Anterior cingulate cortex (tissue), 58 donors: ENCODE results near the gene DHX35.
A peak's percentile ranks its signal among the peaks of the same experiment; 100 is the strongest.

ENCODE experiments used
- DNase-seq, 58 donors: peaks; one replicate each; lab custom pipeline; 2025; lab: John Stamatoyannopoulos, UW

Gene DHX35, protein sequence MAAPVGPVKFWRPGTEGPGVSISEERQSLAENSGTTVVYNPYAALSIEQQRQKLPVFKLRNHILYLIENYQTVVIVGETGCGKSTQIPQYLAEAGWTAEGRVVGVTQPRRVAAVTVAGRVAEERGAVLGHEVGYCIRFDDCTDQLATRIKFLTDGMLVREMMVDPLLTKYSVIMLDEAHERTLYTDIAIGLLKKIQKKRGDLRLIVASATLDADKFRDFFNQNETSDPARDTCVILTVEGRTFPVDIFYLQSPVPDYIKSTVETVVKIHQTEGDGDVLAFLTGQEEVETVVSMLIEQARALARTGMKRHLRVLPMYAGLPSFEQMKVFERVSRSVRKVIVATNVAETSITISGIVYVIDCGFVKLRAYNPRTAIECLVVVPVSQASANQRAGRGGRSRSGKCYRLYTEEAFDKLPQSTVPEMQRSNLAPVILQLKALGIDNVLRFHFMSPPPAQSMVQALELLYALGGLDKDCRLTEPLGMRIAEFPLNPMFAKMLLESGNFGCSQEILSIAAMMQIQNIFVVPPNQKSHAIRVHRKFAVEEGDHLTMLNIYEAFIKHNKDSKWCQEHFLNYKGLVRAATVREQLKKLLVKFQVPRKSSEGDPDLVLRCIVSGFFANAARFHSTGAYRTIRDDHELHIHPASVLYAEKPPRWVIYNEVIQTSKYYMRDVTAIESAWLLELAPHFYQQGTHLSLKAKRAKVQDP

DNA sequence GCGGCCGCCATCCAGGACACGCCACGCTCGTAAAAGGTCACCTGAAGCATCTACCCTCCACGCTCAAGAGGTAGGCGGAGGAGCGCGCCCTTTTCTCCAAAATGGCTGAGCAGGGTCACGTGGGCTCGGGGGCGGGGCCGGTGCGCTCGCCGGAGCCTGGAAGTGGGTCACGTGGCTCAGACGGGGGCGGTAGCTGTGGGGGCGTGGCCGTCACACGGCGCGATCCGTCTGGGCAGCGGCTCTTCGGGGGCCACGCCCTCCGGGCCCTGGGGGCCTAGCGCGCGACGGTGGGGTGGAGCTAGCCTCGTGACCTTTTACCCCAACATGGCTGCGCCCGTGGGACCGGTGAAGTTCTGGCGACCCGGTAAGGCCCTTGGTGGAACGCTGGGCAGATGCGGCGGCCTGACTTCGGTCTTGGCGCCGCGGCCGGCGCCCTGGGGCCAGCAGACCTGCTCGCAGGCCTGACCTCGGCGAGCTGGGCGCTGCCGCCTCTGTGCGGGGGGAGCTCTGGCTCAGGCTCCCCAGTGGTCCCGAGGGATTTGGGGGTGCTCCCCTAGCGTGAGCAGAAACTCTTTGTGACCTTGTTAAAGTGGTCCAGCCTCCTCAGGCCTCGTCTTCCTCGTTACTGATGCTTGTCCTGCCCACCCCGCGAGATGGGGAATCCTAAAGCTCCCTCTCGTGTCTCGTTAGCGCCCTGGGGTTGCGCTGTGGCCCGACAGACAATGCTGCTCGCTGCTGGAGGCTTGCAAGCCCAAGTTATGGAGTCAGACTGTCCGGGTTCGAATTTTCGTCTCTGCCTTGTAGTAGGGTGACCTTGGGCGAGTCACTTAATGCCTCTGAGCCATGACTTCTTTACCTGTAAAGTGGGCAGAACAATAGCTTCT lies at the start of gene DHX35:
Gene DHX35, plus strand, starts transcription at position 301 of the 884 bp plus-strand sequence. Its CDS starts 24 bp downstream, at position 325.
- peak; percentile 62 to 99 (median 96) for DNase-seq

- no peak for DNase-seq
Observed at GRCh38 chr20:38915355-38915754, 46.8 kb upstream of the DHX35 start.

DNA sequence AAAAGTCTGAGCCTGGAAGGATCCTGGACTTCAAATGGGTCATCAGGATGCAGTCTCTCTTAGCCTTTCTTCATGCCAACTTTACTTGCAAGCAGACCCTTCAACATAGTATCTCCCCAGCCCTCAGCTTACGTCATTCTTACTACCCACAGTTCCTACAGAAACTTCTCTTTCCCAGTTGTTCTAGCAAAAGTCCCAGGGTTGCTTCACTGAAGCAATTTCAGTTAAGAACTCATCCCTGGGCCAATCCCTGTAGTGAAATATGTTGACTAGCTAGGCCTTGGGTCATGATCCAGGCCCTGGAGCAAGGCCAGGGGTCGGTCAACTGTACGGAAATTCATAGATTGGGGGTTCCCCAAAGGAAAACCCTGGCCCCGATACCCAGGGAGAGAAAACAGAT lies 44.5 kb upstream of the DHX35 start:
- no peak for DNase-seq

DNA sequence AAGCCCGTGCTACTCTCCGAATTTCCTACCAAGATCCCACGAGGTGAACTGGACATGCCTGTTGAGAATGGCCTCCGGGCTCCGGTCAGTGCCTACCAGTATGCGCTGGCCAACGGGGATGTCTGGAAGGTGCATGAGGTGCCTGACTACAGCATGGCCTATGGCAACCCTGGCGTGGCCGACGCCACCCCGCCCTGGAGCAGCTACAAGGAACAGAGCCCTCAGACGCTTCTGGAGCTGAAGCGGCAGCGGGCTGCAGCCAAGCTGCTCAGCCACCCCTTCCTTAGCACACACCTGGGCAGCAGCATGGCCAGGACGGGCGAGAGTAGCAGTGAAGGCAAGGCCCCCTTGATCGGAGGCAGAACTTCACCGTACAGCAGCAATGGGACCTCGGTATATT lies 44.0 kb upstream of the DHX35 start:
- DNase-seq: no peak

GRCh38 chr20:38919683-38920082 lies 42.5 kb upstream of the DHX35 start:
- DNase-seq: peak in 1 of 58 donors; percentile 12

- DNase-seq: no peak
Observed at GRCh38 chr20:38920411-38920810, 41.7 kb upstream of the DHX35 start.

DNA sequence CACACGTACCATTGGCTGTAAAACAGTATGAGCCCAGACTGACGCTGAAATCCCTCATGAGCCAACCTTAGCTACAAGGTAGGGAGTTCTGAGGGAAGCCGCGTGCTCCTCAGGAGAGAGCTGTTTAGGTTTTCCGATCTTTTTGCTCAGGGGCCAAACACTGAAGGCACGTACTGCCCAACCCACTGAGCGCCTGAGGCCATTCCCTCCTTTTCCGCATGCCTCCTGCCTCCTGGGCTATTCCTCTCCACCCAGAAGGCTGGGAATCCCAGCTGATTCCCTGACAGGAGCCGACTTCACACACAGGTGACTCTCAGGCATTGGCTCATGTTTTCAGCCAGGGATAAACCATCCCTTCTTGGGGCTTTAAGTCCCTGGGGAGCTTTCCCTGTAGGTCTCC lies 41.3 kb upstream of the DHX35 start:
- no peak for DNase-seq

- no peak for DNase-seq
Observed at GRCh38 chr20:38924718-38925117, 37.4 kb upstream of the DHX35 start.

GRCh38 chr20:38926142-38926933 lies 35.8 kb upstream of the DHX35 start, which contains the start of gene FAM83D:
FAM83D (plus strand) TSS chr20:38926417; CDS start chr20:38926443, 26 bp downstream.
- DNase-seq: peak; percentile 58 to 97 (median 92)

DNA sequence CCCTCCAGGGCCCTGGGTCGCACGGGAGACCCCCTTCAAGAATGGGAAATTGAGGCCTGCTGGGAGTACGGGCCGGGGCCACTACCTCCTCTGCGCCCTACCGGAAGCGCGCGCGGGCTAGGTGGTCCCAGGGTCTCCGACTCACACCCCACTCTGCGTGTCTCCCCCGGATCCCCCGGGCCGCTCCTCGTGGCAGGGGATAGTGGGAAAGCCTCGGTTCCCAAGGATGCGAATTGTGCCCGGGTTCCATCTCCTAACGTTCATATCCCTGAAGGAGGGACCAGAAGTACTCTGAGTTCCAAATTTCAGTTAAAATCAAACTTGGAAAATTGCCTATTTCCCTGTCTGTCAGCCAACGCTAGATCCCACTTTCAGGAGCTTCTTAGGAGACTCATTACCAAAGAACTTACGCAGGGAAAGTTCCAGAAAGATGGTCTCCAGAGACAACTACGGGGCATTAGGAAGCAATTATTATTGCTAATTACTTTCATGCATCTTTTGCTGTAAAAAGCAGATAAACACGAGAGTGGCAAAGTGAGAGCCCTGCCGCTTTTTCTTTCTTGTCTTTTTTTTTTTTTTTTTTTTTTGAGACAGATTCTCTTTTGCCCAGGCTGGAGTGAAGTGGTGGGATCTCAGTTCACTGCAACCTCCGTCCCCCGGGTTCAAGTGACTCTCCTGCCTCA lies 35.1 kb upstream of the DHX35 start:
- no peak for DNase-seq

DNA sequence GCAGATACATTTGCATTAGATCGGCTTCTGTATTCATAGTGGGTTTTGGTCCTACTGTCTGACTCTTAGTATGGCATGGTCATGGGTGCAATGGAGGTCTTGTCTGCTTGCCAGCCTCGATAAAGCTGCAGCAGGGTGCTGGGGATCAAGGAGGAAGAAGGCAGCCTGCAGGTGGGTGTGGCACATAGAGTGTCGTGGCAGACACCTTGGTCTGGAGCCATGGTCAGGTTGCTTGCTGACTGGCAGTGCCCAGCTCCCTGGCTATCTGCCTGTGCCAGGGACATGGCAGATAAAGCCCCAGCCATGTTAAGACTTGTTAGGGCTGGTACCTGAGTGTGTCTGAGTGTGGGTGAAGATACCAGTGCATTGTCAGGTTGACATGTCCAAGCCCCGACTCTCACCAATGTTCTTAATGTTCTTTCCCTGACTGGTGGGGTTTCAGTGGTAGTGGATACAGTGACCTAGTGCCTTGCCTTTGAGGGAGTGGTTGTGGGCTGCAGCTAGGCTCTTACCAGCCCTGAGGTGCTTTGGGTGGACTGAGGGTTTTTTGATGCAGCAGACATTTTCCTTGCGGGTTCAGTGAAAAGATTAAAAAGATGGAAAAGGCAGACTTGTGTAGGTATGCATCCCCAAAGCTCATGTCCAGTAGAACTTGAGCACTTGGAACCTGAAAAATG lies 34.1 kb upstream of the DHX35 start:
- no peak for DNase-seq

DNA sequence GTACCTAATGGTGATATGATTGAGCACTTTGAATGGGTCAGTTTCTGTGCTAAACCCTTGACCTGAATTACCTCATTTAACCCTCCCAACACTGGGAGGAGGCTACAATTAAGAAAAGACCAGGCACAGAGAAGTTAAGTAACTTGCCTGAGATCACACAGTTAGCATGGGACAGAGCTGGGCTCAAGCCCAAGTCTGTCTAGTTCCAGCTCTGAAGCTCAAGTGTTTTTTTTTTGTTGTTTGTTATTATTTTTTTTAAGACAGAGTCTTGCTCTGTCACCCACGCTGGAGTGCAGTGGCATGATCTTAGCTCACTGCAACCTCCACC lies 31.9 kb upstream of the DHX35 start:
- no peak for DNase-seq

- DNase-seq: no peak
Observed at GRCh38 chr20:38931984-38932383, 30.2 kb upstream of the DHX35 start.

- DNase-seq: no peak
Observed at GRCh38 chr20:38932457-38933120, 29.6 kb upstream of the DHX35 start.

DNA sequence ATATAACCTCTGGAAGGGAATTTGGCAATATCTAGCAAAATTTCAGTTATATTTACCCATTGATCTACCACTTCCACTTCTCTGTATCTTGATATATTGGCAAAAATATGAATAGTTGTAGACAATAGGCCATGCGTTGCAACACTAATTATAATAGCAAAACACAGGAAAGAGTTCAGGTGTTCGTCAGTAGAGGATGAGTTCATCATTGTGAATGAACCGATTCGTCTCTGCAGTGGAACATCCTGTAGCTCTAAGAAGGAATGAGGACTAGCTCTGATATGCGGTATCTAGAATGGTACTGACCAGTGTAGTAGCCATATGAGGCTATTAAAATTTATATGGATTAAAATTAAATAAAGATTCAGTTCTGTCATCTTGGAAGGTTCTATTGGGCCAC lies 27.6 kb upstream of the DHX35 start:
- DNase-seq: no peak

DNA sequence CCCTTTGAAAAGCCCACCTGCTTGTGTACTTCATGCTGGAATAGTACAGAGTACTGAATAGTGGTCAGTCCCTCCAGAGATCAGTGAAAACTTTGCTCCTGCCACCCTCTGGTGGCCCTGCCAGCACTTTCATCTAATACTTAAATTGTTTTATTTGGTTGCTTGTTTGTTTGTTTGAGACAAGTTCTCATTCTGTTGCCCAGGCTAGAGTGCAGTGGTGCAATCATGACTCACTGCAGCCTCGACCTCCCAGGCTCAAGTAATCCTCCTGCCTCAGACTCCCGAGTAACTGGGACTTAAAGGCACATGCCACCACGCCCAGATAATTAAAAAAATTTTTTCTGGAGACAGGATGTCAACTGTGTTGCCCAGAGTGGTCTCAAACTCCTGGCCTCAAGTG lies 26.9 kb upstream of the DHX35 start:
- no peak for DNase-seq

DNA sequence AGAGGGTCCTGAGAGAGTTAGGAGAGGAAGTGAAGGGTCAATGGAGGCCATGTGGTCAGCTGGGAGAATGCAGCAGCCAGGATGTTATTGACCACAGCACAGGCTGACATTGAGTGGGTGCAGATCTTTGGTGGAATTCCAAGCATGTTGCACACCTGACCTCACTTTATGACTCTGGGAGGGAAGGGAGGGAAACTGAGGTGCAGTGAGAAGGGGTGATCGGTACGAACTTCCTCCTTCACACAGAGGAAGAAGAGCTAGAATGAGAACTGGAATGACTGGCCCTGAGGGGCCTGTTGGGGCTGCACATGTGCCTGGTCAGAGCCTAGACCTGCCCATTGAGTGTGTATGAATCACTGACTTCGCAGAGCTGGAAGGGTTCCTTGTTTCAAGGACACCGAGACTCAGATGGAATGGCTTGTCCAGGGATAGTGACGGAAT lies 26.2 kb upstream of the DHX35 start:
- DNase-seq: no peak

GRCh38 chr20:38937000-38937399 lies 25.1 kb upstream of the DHX35 start:
- no peak for DNase-seq
